ENCODE results near the gene PPM1D.

Gene PPM1D

DNA sequence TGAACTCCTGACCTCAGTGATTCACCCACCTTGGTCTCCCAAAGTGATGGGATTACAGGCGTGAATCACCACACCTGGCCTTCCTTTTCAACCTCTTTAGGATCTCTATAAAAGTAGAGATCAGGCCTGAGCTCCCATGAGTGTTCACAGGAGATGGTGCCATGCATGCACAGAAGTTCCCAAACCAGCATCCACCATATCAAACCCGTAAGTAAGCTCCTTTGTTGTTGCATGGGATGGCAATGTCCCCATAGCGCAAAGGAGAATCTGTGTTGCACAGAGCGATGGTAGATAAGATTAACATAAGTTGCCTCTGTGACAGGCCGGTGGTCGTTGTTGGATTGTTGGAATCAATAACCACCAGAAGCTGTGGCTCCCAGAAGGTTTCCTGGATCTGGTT lies 34.8 kb upstream of the PPM1D start:
- Histone ChIP-seq H3K9me2 (replicated peaks; ENCODE audit: insufficient read depth, low read length) (no peaks in the 10 kb centered on the region), H3K27me3 (replicated peaks; ENCODE audit: insufficient read depth, low read length) (no peaks in the 10 kb centered on the region), H3K36me3 (replicated peaks; ENCODE audit: insufficient read depth, low read length) (no peaks in the 10 kb centered on the region), H4K20me1 (ENCODE audit: insufficient read depth, low read length) (no peaks in the 10 kb centered on the region), H3K79me2 (ENCODE audit: low read length) (no peaks in the 10 kb centered on the region), H3K4me1 (ENCODE audit: low read length) (no peaks in the 10 kb centered on the region), H3K4me2 (ENCODE audit: low read depth, low read length) (no peak overlapping the region), H3K27ac (ENCODE audit: low read length) (no peak overlapping the region), H2AFZ (ENCODE audit: low read length) (no peak overlapping the region), H3F3A (ENCODE audit: insufficient read depth, low read length) (no peaks in the 10 kb centered on the region), H3K4me3 (ENCODE audit: low read length) (no peak overlapping the region), H3K9ac (ENCODE audit: low read length) (no peak overlapping the region), H3K9me3 (replicated peaks; ENCODE audit: insufficient read depth, low read length) (no peaks in the 10 kb centered on the region)
- TF ChIP-seq EZH2 (optimal IDR thresholded peaks at IDR 0.05; ENCODE audit: low read depth, low read length) (no peak), EZH2phosphoT487 (IDR thresholded peaks at IDR 0.05; ENCODE audit: low read length) (no peak)
- TF ChIP-seq, protein P1, sequence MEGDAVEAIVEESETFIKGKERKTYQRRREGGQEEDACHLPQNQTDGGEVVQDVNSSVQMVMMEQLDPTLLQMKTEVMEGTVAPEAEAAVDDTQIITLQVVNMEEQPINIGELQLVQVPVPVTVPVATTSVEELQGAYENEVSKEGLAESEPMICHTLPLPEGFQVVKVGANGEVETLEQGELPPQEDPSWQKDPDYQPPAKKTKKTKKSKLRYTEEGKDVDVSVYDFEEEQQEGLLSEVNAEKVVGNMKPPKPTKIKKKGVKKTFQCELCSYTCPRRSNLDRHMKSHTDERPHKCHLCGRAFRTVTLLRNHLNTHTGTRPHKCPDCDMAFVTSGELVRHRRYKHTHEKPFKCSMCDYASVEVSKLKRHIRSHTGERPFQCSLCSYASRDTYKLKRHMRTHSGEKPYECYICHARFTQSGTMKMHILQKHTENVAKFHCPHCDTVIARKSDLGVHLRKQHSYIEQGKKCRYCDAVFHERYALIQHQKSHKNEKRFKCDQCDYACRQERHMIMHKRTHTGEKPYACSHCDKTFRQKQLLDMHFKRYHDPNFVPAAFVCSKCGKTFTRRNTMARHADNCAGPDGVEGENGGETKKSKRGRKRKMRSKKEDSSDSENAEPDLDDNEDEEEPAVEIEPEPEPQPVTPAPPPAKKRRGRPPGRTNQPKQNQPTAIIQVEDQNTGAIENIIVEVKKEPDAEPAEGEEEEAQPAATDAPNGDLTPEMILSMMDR (IDR thresholded peaks at IDR 0.05; ENCODE audit: low read length) = no peak
- DNase-seq = no peak

DNA sequence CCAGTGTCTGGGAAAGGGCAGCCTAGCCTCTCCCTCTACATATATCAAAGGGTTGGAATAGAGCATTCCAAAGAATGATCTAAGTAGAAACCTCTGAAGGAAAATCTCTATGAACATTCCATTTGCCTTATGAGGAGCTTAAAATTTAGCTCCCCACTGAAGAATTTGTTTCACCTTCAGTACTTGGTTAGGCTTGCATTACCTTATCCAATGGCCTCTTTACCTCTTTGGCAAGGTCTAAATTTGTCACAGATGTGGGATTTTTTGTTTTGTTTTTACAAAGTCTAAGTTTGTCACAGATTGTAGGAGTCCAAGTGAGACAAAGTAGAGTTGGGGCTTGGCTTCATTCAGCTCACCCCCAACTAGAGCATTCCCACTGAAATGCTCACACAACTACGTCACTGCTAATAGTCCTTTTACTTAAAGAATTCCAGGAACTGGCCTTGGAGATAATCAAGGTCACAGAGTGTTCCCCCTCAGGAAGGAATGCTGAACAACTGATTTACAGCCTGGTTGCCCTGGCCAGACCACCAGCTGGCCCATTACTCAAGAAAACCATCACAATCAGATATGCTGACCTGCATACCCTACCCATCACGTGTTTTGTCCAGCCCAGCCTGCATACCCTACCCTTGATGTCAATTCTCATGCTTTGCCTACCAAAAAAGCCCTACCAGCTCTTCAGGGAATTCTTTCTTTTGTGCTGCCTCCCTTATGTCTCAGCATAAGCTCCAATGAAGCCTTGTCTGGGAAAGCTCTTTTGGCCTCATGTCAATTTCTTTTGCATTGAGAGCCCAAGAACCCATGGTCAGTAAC lies 26.5 kb upstream of the PPM1D start:
- Histone ChIP-seq H3K79me2 (ENCODE audit: low read length) (no peaks in the 10 kb centered on the region), H3K9ac (ENCODE audit: low read length) (no peak overlapping the region), H3K4me2 (ENCODE audit: low read depth, low read length) (no peak overlapping the region), H3F3A (ENCODE audit: insufficient read depth, low read length) (no peaks in the 10 kb centered on the region), H2AFZ (ENCODE audit: low read length) (no peak overlapping the region), H3K4me1 (ENCODE audit: low read length) (0 out of 2 replicates have a peak, but pooled peaks cover 4% of the 10 kb centered on the region), H3K36me3 (replicated peaks; ENCODE audit: insufficient read depth, low read length) (no peaks in the 10 kb centered on the region), H3K27ac (ENCODE audit: low read length) (no peak overlapping the region), H3K9me2 (replicated peaks; ENCODE audit: insufficient read depth, low read length) (no peaks in the 10 kb centered on the region), H3K4me3 (ENCODE audit: low read length) (no peak overlapping the region), H3K27me3 (replicated peaks; ENCODE audit: insufficient read depth, low read length) (no peaks in the 10 kb centered on the region), H4K20me1 (ENCODE audit: insufficient read depth, low read length) (no peaks in the 10 kb centered on the region), H3K9me3 (replicated peaks; ENCODE audit: insufficient read depth, low read length) (no peaks in the 10 kb centered on the region)
- DNase-seq = no peak
- TF ChIP-seq EZH2 (optimal IDR thresholded peaks at IDR 0.05; ENCODE audit: low read depth, low read length) = no peak
- TF ChIP-seq EZH2phosphoT487 (IDR thresholded peaks at IDR 0.05; ENCODE audit: low read length) = no peak
- TF ChIP-seq, protein P1 (IDR thresholded peaks at IDR 0.05; ENCODE audit: low read length) = no peak

DNA sequence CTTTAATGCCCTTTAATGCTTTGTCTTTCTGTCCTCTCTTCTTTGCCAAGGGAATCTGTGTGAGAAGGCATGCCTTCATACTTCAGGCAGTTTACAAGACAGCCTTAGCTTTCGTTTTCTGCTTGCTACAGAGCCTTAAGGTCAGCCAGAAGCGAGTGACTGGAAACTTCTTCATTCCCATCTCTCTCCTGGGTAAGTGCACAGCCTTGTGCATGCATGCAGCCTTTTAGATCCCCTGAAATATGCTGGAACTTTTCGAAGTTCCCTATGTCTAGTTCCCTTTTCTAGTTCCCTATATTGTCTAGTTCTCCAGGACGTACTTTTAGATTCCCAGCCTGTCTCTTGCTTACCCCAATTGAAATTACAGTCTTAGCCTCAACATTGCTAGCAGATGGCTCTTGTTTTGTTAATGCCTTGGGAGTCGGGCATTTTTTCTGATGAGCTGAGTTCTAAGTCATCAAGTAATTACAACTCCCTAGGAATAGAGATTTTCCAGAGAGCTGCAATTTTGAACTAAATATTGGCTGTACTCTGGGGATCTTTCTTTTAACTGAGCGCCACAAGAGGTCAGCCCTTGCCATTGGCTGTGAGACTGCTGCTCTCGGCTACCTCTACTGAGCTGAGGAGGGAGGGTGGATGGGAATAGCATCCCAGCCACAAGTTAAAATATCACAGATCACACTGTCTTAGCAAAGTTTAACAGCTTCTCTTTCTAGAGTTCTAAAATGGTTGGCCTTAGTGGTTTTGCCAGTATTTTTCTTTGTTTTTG lies 22.7 kb upstream of the PPM1D start:
- no peaks in the 10 kb centered on the region for H3K79me2 ChIP-seq (ENCODE audit: low read length)
- no peaks in the 10 kb centered on the region for H4K20me1 ChIP-seq (ENCODE audit: insufficient read depth, low read length)
- H3K4me1 ChIP-seq (ENCODE audit: low read length) = 0 out of 2 replicates have a peak, but pooled peaks cover 4% of the 10 kb centered on the region
- no peaks in the 10 kb centered on the region for H3K27me3 ChIP-seq (replicated peaks; ENCODE audit: insufficient read depth, low read length)
- TF ChIP-seq, protein P1 (IDR thresholded peaks at IDR 0.05; ENCODE audit: low read length) = peak; percentile 46
- no peak for TF ChIP-seq EZH2phosphoT487 (IDR thresholded peaks at IDR 0.05; ENCODE audit: low read length)
- no peak for TF ChIP-seq EZH2 (optimal IDR thresholded peaks at IDR 0.05; ENCODE audit: low read depth, low read length)
- H3K4me2 ChIP-seq (ENCODE audit: low read depth, low read length) = peak overlapping the region; percentile 82
- H3F3A ChIP-seq (ENCODE audit: insufficient read depth, low read length) = no peaks in the 10 kb centered on the region
- no peaks in the 10 kb centered on the region for H3K9me3 ChIP-seq (replicated peaks; ENCODE audit: insufficient read depth, low read length)
- H3K36me3 ChIP-seq (replicated peaks; ENCODE audit: insufficient read depth, low read length) = no peaks in the 10 kb centered on the region
- H3K9ac ChIP-seq (ENCODE audit: low read length) = peak overlapping the region; percentile 42; the same call in 1 of the 2 replicates
- H3K9me2 ChIP-seq (replicated peaks; ENCODE audit: insufficient read depth, low read length) = no peaks in the 10 kb centered on the region
- peak overlapping the region; percentile 70 for H3K4me3 ChIP-seq (ENCODE audit: low read length)
- peak; percentile 68 for DNase-seq
- peak overlapping the region; percentile 95 for H2AFZ ChIP-seq (ENCODE audit: low read length)
- H3K27ac ChIP-seq (ENCODE audit: low read length) = peak overlapping the region; percentile 9; the same call in 1 of the 2 replicates

All from MM.1S (cell line).